SW 1271 (cell line): ENCODE measurements around the gene CORO1C.

Source experiments
- DNase-seq, 2 experiments: peaks; one replicate each; lab custom pipeline; 2025; lab: John Stamatoyannopoulos, UW

CORO1C gene

GRCh38 chr12:108599948-108600701 is 131.2 kb downstream of the CORO1C start:
- DNase-seq, result no peak

DNA sequence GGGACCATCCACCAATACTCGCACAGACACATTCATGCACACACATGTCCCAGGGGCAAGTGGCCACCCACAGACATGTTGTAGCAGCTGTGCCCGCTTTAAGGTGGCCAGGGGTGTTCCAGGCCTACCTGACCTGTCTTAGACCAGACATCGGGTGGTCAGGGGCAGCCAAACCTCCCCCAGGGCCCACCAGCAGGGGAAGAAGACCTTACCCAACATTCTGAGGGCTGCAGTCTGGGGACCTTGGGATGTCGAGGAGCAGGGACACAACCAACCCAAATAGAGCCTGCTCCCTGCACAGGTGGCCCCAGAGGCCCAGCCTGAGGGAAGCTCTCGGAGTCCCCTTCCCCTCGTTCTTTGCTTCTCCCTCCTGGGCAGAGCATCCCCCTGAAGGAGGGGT is 131.8 kb downstream of the CORO1C start:
- DNase-seq, result no peak

DNA sequence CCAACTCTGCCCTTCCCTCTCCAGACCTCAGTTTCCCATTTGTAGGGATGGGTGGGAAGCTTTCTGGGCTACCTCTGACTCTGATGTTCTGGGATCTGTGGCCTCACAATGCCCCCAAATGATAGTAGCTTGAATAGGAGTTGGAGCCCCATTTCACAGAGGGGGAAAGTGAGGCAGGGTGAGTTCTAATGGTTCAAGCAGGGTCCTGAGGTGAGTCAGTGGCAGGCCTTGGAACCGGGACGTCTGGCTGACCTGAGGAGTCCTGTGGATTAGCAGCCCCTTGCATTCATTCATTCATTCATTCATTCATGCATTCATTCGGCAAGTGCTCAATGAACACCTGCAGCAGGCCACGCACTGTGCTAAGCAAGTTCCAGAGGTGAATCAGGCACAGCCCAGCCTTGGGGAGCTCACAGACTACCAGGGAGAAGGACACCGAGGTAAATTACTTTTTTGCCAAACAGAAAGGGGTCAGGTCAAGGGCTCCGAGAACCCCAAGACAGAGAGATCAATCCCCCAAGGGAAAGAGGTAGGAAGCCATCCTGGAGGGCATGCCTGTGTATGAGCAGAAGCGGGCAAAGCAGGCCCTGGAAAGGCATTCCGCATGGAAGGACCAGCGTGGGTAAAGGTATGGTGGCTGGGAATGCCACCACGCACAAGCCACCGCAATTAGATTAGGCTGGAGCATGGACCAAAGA is 132.6 kb downstream of the CORO1C start:
- no peak for DNase-seq

DNA sequence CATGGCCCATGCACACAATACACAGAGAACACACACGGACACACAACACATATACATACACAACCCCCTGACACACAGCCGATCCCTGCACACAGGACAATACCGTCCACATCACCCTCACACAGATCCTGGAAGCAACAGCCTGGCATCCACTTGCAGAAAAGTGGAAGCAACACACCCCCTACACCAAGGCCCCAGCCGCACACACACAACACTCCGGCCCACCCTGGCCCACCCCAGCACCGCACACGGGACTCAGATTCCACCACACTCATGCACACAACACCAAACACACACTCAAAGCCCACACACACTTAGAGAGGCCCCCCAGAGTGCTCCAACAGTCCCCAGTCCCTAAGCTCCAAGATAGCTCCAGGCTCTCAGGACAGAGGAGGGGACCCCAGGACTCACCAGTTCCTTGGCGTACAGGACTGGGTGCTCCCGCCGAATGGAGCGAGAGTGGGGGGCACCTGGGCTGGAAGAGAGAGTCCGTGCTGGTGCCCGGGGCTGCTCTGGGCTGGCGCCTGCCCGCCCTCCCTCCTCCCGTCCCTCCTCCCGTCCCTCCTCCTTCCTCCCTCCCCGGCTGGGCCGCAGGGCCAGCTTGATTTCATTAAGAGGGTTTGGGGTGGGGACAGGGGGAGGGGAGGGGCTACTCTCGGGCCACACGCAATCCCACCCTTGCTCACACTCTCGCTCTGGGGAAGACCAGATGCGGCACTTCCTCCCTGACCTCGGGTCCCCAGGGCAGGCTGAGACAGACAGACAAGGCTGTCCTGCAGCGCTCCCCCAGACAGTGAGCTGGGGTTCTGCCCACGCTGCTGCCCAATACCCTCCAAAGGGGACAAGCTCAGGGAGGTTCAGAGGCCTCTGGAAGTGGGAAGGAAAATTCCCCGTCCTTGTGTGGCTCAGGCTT is 133.5 kb downstream of the CORO1C start, which contains the start of gene TMEM119:
TSS of gene TMEM119 (minus strand) at position 526 of the 913 bp plus-strand sequence. CDS start 5,701 bp downstream, outside the sequence.
- DNase-seq, result no peak

DNA sequence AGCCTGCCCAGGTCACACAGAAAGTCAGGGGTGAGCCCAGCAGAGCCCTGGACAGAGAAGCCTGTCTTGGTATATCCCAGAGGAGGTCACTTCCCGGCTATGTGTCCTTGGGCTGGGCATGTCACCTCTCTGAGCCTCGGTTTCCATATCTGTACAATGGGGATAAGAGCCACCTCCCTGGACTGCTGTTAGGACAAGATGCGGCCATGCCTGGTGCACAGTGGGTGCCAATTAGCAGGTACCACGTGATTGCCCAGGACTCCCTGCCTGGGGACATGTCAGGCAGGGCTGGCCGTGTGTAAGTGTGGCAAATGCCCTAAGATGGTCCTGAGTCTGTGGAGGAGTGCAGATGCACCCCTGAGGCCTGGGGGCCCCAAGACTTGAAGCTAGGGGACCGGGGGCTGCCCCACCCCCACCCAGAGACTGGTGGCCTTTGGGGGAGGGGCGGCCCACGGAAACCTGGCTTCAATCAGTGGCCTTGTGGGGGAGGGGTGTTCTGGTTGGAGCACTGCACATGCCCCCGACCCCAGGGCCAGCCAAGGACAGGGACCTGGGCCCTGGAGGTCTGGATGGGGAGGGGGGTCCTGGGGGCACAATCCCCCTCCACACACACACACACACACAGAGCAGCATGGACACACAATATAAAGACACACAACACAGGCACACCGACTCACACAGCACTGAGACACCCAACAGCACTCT is 134.3 kb downstream of the CORO1C start:
- DNase-seq, result no peak

GRCh38 chr12:108595711-108596647 is 135.3 kb downstream of the CORO1C start:
- DNase-seq, result no peak
